MM.1S (cell line): ENCODE data around the gene PATJ.

Source experiments
- EZH2 ChIP-seq: fragments of 300-600 bp; sonication (generic); optimal IDR thresholded peaks from 2 replicates; pipeline ENCODE3; 2017; ENCODE audit warnings: low read depth, mild to moderate bottlenecking, antibody characterized with exemption, low read length, mixed read lengths
- EZH2phosphoT487 ChIP-seq: fragments of 300-600 bp; sonication (generic); IDR thresholded peaks from 2 replicates; pipeline ENCODE4 v1.6.1; 2018; ENCODE audit warnings: antibody characterized with exemption, low read length
- TF ChIP-seq, protein P1 (sequence below): fragments of 300-600 bp; sonication (generic); IDR thresholded peaks from 2 replicates; pipeline ENCODE4 v1.5.1; 2016; ENCODE audit warnings: antibody characterized with exemption, low read length, mixed read lengths

- TF ChIP-seq, protein P1, sequence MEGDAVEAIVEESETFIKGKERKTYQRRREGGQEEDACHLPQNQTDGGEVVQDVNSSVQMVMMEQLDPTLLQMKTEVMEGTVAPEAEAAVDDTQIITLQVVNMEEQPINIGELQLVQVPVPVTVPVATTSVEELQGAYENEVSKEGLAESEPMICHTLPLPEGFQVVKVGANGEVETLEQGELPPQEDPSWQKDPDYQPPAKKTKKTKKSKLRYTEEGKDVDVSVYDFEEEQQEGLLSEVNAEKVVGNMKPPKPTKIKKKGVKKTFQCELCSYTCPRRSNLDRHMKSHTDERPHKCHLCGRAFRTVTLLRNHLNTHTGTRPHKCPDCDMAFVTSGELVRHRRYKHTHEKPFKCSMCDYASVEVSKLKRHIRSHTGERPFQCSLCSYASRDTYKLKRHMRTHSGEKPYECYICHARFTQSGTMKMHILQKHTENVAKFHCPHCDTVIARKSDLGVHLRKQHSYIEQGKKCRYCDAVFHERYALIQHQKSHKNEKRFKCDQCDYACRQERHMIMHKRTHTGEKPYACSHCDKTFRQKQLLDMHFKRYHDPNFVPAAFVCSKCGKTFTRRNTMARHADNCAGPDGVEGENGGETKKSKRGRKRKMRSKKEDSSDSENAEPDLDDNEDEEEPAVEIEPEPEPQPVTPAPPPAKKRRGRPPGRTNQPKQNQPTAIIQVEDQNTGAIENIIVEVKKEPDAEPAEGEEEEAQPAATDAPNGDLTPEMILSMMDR: no peak
- TF ChIP-seq EZH2phosphoT487: no peak
- no peak for TF ChIP-seq EZH2
Observed at GRCh38 chr1:61979729-61980128, 237.4 kb downstream of the PATJ start.
